WTC11 (cell line): ENCODE measurements around the gene CDK10.
"Not testable (repeated sequence)": the region's sequence is repeated elsewhere in the genome, so short reads cannot be mapped to it uniquely, and the experiment has no call there.

Source experiments
- ETV6 ChIP-seq: sonication (generic); formaldehyde crosslinking; IDR thresholded peaks from 2 replicates; pipeline ENCODE4 v1.8.1; 2022; ENCODE audit warnings: mild to moderate bottlenecking, missing genetic modification reagents
- GRHL2 ChIP-seq: fragments of 250-450 bp; sonication (Bioruptor Pico); IDR thresholded peaks from 2 replicates; pipeline ENCODE4 v1.8.0; 2022; ENCODE audit warnings: mild to moderate bottlenecking, moderate library complexity; ENCODE audit not compliant: insufficient replicate concordance, severe bottlenecking
- RELA ChIP-seq: sonication (generic); formaldehyde crosslinking; IDR thresholded peaks from 2 replicates; pipeline ENCODE4 v1.8.1; 2022; ENCODE audit warnings: missing genetic modification reagents, mild to moderate bottlenecking, borderline replicate concordance
- SP1 ChIP-seq: sonication (generic); formaldehyde crosslinking; conservative IDR thresholded peaks from 2 replicates; pipeline ENCODE4 v1.8.1; 2022; ENCODE audit warnings: missing genetic modification reagents
- TEAD1 ChIP-seq: sonication (generic); formaldehyde crosslinking; IDR thresholded peaks from 2 replicates; pipeline ENCODE4 v1.8.0; 2022; ENCODE audit warnings: mild to moderate bottlenecking, missing genetic modification reagents
- TF ChIP-seq, protein P1 (sequence below): fragments of 200-600 bp; IDR thresholded peaks from 2 replicates; pipeline ENCODE4 v1.8.0; 2022; ENCODE audit warnings: antibody characterized with exemption
- TF ChIP-seq, protein P2 (sequence below): sonication (generic); formaldehyde crosslinking; IDR thresholded peaks from 2 replicates; pipeline ENCODE4 v1.8.1; 2023; ENCODE audit warnings: mild to moderate bottlenecking, missing genetic modification reagents

DNA sequence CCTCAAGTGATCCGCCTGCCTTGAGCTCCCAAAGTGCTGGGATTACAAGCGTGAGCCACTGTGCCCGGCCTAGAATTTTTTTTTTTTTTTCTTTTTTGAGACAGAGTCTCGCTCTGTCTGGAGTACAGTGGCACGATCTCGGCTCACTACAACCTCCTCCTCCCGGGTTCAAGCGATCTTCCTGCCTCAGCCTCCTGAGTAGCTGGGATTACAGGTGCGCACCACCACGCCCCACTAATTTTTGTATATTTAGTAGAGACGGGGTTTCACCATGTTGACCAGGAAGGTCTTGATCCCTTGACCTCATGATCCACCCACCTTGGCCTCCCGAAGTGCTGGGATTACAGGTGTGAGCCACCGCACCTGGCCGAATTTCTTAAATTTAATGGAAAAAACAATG lies 12.2 kb downstream of the CDK10 start:
- not testable (repeated sequence) for TF ChIP-seq ETV6; SP1 (CRISPR knock-in tag); TEAD1 (CRISPR knock-in tag); RELA (CRISPR knock-in tag); GRHL2
- TF ChIP-seq, protein P1, sequence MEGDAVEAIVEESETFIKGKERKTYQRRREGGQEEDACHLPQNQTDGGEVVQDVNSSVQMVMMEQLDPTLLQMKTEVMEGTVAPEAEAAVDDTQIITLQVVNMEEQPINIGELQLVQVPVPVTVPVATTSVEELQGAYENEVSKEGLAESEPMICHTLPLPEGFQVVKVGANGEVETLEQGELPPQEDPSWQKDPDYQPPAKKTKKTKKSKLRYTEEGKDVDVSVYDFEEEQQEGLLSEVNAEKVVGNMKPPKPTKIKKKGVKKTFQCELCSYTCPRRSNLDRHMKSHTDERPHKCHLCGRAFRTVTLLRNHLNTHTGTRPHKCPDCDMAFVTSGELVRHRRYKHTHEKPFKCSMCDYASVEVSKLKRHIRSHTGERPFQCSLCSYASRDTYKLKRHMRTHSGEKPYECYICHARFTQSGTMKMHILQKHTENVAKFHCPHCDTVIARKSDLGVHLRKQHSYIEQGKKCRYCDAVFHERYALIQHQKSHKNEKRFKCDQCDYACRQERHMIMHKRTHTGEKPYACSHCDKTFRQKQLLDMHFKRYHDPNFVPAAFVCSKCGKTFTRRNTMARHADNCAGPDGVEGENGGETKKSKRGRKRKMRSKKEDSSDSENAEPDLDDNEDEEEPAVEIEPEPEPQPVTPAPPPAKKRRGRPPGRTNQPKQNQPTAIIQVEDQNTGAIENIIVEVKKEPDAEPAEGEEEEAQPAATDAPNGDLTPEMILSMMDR = not testable (repeated sequence)
- TF ChIP-seq, protein P2, sequence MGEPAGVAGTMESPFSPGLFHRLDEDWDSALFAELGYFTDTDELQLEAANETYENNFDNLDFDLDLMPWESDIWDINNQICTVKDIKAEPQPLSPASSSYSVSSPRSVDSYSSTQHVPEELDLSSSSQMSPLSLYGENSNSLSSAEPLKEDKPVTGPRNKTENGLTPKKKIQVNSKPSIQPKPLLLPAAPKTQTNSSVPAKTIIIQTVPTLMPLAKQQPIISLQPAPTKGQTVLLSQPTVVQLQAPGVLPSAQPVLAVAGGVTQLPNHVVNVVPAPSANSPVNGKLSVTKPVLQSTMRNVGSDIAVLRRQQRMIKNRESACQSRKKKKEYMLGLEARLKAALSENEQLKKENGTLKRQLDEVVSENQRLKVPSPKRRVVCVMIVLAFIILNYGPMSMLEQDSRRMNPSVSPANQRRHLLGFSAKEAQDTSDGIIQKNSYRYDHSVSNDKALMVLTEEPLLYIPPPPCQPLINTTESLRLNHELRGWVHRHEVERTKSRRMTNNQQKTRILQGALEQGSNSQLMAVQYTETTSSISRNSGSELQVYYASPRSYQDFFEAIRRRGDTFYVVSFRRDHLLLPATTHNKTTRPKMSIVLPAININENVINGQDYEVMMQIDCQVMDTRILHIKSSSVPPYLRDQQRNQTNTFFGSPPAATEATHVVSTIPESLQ (CRISPR knock-in tag) = not testable (repeated sequence)
